ENCODE data around the gene ADGRA1.

ADGRA1 gene

DNA sequence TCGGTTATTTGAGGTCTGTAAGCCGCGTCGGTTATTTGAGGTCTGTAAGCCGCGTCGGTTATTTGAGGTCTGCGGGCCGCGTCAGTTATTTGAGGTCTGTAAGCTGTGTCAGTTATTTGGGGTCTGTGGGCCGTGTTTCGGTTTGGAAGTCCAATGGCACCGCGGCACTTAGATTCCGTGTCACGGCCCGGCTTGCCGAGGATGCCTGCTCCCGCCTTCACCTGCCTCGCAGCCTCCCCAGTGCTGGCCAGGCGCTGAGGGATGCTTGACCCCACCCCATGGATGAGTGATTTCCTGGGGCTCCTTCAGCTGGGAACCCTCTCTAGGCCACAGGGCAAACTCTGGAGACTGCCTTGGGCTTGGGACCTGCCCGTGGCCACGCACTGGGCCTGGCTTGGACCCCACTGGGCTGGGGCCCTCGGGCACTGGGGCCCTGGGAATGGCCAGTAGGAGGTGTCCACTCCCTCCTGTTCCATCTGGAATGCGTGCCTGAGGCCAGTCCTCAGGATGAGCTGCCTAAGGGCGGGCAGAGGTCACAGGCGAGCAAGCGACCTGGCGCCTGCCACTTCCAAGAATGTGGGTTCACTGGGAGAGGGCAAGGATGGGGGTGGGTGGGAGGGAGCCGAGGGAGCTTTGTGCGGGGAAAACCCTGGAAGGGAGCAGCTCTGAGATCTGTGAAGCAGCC lies 25.6 kb downstream of the ADGRA1 start:
- Histone ChIP-seq H3F3A (ENCODE audit: insufficient read depth) (no peaks in the 10 kb centered on the region), H3K4me3 (ENCODE audit: insufficient read depth, low read length, poor library complexity, severe bottlenecking) (no peak overlapping the region), H3K9me2 (replicated peaks; ENCODE audit: insufficient read depth, low read length) (no peaks in the 10 kb centered on the region), H3K4me2 (ENCODE audit: low read depth, low read length, poor library complexity, severe bottlenecking) (no peak overlapping the region), H2AFZ (ENCODE audit: low read depth, low read length, severe bottlenecking) (no peak overlapping the region), H4K20me1 (ENCODE audit: low read depth, low read length) (no peaks in the 10 kb centered on the region), H3K27me3 (ENCODE audit: low read length) (no peaks in the 10 kb centered on the region), H3K9me3 (ENCODE audit: insufficient read depth, low read length) (no peaks in the 10 kb centered on the region), H3K36me3 (ENCODE audit: low read length) (no peaks in the 10 kb centered on the region), H3K79me2 (ENCODE audit: insufficient read depth, low read length) (no peaks in the 10 kb centered on the region), H3K9ac (ENCODE audit: low read length) (no peak overlapping the region), H3K27ac (ENCODE audit: low read depth, low read length) (no peak overlapping the region)
- TF ChIP-seq EZH2phosphoT487 (conservative IDR thresholded peaks at IDR 0.05; ENCODE audit: low read length) = no peak
- TF ChIP-seq, protein P1, sequence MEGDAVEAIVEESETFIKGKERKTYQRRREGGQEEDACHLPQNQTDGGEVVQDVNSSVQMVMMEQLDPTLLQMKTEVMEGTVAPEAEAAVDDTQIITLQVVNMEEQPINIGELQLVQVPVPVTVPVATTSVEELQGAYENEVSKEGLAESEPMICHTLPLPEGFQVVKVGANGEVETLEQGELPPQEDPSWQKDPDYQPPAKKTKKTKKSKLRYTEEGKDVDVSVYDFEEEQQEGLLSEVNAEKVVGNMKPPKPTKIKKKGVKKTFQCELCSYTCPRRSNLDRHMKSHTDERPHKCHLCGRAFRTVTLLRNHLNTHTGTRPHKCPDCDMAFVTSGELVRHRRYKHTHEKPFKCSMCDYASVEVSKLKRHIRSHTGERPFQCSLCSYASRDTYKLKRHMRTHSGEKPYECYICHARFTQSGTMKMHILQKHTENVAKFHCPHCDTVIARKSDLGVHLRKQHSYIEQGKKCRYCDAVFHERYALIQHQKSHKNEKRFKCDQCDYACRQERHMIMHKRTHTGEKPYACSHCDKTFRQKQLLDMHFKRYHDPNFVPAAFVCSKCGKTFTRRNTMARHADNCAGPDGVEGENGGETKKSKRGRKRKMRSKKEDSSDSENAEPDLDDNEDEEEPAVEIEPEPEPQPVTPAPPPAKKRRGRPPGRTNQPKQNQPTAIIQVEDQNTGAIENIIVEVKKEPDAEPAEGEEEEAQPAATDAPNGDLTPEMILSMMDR (IDR thresholded peaks at IDR 0.05; ENCODE audit: insufficient read depth, low read length, poor library complexity, severe bottlenecking) = no peak

DNA sequence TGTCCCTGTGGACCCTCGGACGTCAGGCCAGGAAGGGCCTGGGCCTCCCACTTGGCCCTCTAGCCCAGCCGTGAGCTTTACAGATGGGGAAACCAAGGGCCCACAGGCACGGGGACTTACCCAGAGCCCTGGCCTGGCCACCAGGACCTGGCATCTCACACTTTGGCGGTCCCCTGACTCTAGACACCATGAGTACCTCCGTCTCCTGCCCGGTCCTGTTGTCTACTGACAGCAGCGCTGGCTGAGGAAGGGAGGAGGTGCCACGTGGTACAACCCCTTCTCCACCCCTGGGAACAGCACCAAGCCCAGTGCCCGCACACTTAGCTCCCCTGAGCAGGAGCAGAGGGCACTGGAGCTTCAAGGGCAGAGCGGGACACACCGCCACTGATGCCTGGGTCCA lies 26.1 kb downstream of the ADGRA1 start:
- H3K4me3 ChIP-seq (ENCODE audit: insufficient read depth, low read length, poor library complexity, severe bottlenecking) = no peak overlapping the region
- no peak overlapping the region for H3K9ac ChIP-seq (ENCODE audit: low read length)
- no peaks in the 10 kb centered on the region for H3F3A ChIP-seq (ENCODE audit: insufficient read depth)
- no peak overlapping the region for H3K4me2 ChIP-seq (ENCODE audit: low read depth, low read length, poor library complexity, severe bottlenecking)
- no peaks in the 10 kb centered on the region for H3K79me2 ChIP-seq (ENCODE audit: insufficient read depth, low read length)
- H2AFZ ChIP-seq (ENCODE audit: low read depth, low read length, severe bottlenecking) = no peak overlapping the region
- no peaks in the 10 kb centered on the region for H3K9me3 ChIP-seq (ENCODE audit: insufficient read depth, low read length)
- no peak overlapping the region for H3K27ac ChIP-seq (ENCODE audit: low read depth, low read length)
- TF ChIP-seq, protein P1 (IDR thresholded peaks at IDR 0.05; ENCODE audit: insufficient read depth, low read length, poor library complexity, severe bottlenecking) = no peak
- TF ChIP-seq EZH2phosphoT487 (conservative IDR thresholded peaks at IDR 0.05; ENCODE audit: low read length) = no peak
- H3K36me3 ChIP-seq (ENCODE audit: low read length) = no peaks in the 10 kb centered on the region
- H3K9me2 ChIP-seq (replicated peaks; ENCODE audit: insufficient read depth, low read length) = no peaks in the 10 kb centered on the region
- H3K27me3 ChIP-seq (ENCODE audit: low read length) = no peaks in the 10 kb centered on the region
- H4K20me1 ChIP-seq (ENCODE audit: low read depth, low read length) = no peaks in the 10 kb centered on the region

DNA sequence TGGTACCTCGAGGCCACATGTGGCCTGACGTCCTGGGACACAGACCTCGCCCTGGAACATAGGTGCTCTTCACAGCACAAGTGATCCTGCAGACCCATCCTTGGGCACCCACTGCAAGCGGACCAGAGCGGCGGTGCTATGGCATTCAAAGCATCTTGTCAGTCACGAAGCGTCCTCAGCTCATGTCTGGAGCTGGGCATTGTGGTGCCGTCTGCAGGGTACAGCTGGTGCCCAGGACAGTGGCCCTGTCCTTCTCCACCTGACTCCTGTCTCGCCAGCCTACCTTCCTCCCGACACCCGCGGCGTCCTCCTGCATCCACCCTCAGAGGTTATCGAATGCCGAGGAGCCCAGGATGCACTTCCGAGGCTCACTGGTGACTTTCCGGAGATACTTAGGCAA lies 26.5 kb downstream of the ADGRA1 start:
- no peak overlapping the region for H3K4me2 ChIP-seq (ENCODE audit: low read depth, low read length, poor library complexity, severe bottlenecking)
- H3K36me3 ChIP-seq (ENCODE audit: low read length) = no peaks in the 10 kb centered on the region
- no peak overlapping the region for H3K4me3 ChIP-seq (ENCODE audit: insufficient read depth, low read length, poor library complexity, severe bottlenecking)
- TF ChIP-seq EZH2phosphoT487 (conservative IDR thresholded peaks at IDR 0.05; ENCODE audit: low read length) = no peak
- TF ChIP-seq, protein P1 (IDR thresholded peaks at IDR 0.05; ENCODE audit: insufficient read depth, low read length, poor library complexity, severe bottlenecking) = no peak
- H2AFZ ChIP-seq (ENCODE audit: low read depth, low read length, severe bottlenecking) = no peak overlapping the region
- H3F3A ChIP-seq (ENCODE audit: insufficient read depth) = no peaks in the 10 kb centered on the region
- no peaks in the 10 kb centered on the region for H3K27me3 ChIP-seq (ENCODE audit: low read length)
- H3K27ac ChIP-seq (ENCODE audit: low read depth, low read length) = no peak overlapping the region
- H4K20me1 ChIP-seq (ENCODE audit: low read depth, low read length) = no peaks in the 10 kb centered on the region
- H3K9me3 ChIP-seq (ENCODE audit: insufficient read depth, low read length) = no peaks in the 10 kb centered on the region
- H3K79me2 ChIP-seq (ENCODE audit: insufficient read depth, low read length) = no peaks in the 10 kb centered on the region
- H3K9me2 ChIP-seq (replicated peaks; ENCODE audit: insufficient read depth, low read length) = no peaks in the 10 kb centered on the region
- H3K9ac ChIP-seq (ENCODE audit: low read length) = no peak overlapping the region
